Activated T-cell treated with anti-CD3 and anti-CD28 coated beads, Interleukin-2, amount 50 U/mL, for 48 hours (primary cell): ENCODE measurements around the gene FOXP1.

ENCODE experiments used
- DNase-seq, 2 experiments: peaks; one replicate each; pipeline ENCODE4 v3.0.0-alpha.2; 2020

FOXP1 gene

DNA sequence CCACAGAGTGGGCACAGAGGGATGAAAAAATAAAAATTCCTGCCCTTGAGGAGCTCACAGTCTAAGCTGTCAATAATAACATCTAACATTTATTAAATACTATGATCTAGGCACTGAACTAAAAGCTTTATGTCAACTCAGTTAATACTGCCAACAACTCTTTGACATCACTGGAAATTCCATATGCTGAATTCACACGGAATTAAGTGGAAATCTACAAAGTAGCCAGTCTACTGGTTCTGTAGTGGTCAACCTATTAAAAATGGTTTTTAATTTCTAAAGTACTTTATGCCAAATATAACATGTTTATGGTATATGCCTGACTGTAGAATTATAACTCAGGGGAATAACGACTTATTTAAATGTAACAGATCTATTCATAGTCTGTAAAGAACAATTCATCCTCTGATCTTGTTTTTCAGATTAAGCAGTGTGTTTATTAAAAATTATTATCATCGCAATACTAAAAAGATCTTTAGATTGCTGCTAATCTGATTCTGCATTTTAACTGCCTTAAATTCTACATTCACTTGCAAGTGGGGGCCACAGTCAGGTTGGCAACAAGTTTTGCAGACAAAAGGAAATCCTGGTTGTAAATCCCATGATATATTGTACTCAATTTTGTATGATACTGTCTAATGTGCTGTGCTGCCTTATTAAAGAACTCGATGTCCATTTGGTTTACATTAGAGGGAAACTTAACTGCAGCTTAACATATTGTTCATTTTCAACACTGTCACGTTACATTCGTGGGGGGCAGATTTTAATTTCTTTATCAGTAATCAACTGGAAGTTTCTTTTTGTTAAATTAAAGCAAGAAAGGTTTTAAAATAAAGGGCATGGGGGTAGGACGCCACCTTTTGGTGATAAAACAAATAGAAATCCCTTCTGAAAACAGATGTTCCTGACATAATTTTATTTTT lies 2.6 kb upstream of the FOXP1 start:
- no peak for DNase-seq

- DNase-seq = peak; percentile 24 to 35
These were observed 1.6 kb upstream of the FOXP1 start for GRCh38 chr3:71585131-71585530.

DNA sequence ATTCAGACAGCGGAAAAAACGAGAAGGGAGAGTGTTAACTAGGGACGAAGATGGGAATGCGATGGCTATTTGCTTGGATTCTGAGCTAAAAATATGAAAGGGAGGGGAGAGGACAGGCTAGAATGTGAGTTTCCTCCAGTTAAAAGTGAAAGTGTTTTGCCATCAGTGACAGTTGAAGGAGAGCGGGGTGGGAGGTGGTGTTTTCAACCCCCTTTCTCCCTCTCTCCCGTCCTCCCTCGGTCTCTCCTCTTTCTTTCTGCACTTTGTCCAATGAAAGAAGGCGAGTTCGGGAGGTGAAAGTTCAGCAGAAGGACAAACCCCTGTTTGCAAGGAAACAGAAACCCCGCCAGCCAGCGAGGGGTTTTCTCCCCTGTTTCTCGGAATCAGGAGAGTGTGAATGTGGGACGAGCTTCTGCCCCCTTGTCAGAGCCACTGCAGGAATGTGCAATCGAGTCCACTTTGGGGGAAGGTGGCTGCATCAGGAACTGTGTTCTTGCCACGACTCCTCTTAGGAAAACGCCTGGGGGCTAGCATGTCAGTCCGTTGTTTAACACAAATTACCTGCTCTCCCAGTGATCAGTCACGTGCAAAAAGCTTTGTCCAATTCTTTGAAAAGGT lies 975 bp upstream of the FOXP1 start:
- peak; percentile 78 to 79 for DNase-seq

- peak; percentile 80 to 81 for DNase-seq
These were observed 639 bp downstream of the FOXP1 start for GRCh38 chr3:71582612-71583565.

- peak; percentile 71 to 75 for DNase-seq
These were observed 1.4 kb downstream of the FOXP1 start for GRCh38 chr3:71582036-71582611.

GRCh38 chr3:71581457-71582035 lies 2.0 kb downstream of the FOXP1 start:
- DNase-seq = peak; percentile 63 to 68

GRCh38 chr3:71580636-71581456 lies 2.7 kb downstream of the FOXP1 start:
- no peak for DNase-seq

DNA sequence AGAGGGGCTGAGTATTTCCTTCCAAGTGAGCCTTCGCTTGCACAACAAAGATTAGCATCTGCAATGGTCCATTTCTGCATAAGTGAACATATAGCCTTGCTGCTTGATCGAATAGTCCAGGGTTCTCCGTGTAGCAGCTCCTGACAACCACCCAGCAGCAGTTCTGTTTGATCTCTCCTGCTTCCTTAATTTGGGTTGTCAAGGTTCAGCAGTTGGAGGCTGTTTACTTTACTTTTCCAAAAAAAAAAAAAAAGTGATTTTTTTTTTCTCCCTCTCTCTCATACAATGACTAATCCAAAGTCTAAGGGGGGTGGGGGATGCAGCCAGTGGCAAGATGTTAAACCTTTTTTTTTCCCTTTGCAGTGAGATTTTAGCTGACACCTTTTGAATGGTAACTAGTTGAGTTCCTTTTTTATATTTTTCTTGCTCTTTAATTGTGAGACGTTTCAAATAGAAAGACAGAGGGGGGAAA lies 3.6 kb downstream of the FOXP1 start:
- DNase-seq = no peak

DNA sequence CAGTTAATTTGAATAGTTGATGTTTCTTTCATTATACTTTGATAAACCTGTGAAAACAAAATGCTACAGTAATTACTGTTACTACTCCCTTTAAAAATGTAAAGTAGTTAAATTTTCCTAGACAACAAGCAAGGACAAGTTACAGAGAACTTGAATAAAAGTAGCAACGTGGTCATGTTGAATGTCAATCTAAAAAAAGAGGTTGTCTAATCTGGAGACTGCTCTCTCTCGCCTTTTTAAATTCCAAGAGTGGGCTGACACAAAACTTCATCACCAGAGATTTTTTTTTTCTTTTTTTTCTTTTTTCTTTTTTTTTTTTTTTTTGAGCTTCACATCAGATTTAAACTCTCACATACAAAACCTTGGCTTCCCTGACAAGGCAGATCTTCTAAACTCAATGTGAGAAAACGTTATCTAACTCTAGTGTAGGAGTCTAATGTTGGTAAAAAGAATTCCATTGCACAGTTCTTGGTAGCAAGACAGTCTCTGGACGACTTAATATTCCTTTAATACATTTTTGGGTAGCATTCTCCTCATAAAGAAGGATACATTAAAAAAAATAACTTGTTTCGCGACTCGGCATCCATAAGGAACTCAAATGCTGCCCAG lies 4.1 kb downstream of the FOXP1 start:
- no peak for DNase-seq

DNA sequence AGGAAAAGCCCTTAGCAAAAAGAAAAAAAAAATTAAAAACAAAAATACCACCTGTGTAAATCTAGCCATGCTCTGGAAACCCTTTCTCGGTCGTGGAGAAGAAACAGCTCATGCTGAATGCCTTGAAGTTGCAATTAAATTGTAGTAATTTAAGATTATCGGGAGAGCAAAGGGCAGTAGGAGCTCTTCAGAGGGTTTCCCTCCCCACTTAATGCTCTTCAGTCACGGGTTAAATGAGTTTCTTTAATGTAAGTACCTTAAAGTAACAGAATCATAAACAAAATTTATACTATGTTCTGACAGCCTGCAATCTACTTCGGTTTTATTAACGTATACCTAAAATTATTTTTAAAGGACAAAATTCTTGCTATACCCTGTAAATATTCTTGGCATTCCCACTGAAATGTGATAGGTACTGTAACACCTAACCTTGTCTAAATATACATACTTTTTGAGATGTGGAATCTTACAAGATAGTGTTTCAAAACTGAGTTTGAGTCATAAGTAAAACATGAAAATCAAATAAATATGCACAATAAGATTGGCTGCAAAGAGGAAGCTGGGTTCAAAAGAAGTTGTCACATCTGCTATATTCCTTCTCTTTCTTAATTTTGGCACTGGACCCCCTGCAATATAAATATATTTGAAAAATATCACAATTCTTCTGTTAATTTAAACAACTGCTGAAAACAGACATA lies 5.3 kb downstream of the FOXP1 start:
- no peak for DNase-seq

- DNase-seq = no peak
These were observed 6.5 kb downstream of the FOXP1 start for GRCh38 chr3:71577011-71577410.

GRCh38 chr3:71575433-71575832 lies 8.1 kb downstream of the FOXP1 start:
- DNase-seq = no peak

- no peak for DNase-seq
These were observed 10.3 kb downstream of the FOXP1 start for GRCh38 chr3:71573181-71573580.

GRCh38 chr3:71570546-71570945 lies 13.0 kb downstream of the FOXP1 start:
- DNase-seq = no peak

GRCh38 chr3:71568207-71568606 lies 15.3 kb downstream of the FOXP1 start:
- no peak for DNase-seq

- no peak for DNase-seq
These were observed 16.8 kb downstream of the FOXP1 start for GRCh38 chr3:71566776-71567175.

DNA sequence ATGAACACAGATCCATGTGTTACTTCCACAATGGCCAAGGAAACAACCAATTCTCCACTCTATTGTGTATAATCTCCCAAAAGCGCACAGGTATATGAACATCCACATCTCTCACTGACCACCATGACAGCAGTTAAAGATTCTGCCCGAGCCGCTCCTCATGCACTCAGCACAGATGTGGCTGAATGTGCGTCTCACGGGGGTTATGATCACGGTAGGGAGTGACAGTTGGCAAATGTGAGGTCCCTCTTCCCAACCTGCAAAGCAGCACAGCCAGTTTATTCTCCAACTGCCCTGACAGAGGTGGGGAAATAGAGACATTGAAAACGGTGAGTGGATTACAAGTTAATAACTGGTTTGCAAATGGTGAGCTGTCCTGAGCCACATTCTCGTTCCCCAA lies 17.6 kb downstream of the FOXP1 start:
- no peak for DNase-seq

- no peak for DNase-seq
These were observed 18.2 kb downstream of the FOXP1 start for GRCh38 chr3:71565316-71565715.

DNA sequence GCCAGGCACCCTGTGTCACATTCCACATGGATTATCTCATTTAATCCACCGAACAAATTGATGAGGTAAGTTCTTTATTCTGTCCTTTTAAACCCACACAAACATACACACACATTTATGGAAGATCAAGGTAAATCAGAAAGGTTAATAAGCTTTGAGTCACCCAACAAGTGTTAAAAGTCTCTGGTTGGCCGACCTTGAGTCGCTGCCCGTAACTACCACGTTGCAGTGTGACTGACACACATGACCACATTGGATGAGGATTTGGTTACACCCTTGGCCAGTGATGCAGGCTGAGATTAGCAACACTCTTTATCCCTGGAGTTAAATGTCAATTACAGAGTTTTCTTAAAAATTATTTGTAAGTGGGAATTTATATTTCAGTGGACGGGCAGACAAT lies 19.2 kb downstream of the FOXP1 start:
- no peak for DNase-seq

GRCh38 chr3:71563827-71564226 lies 19.7 kb downstream of the FOXP1 start:
- DNase-seq = no peak
